C4-2B (cell line): ENCODE measurements around the gene ATP5ME.

Experiments
- ZFX ChIP-seq: fragments of 450-650 bp; IDR thresholded peaks from 2 replicates; pipeline ENCODE4 v1.6.1; 2017
- TF ChIP-seq, protein P1 (sequence below): fragments of 450-650 bp; conservative IDR thresholded peaks from 2 replicates; pipeline ENCODE4 v1.5.1; 2017; ENCODE audit warnings: mild to moderate bottlenecking

DNA sequence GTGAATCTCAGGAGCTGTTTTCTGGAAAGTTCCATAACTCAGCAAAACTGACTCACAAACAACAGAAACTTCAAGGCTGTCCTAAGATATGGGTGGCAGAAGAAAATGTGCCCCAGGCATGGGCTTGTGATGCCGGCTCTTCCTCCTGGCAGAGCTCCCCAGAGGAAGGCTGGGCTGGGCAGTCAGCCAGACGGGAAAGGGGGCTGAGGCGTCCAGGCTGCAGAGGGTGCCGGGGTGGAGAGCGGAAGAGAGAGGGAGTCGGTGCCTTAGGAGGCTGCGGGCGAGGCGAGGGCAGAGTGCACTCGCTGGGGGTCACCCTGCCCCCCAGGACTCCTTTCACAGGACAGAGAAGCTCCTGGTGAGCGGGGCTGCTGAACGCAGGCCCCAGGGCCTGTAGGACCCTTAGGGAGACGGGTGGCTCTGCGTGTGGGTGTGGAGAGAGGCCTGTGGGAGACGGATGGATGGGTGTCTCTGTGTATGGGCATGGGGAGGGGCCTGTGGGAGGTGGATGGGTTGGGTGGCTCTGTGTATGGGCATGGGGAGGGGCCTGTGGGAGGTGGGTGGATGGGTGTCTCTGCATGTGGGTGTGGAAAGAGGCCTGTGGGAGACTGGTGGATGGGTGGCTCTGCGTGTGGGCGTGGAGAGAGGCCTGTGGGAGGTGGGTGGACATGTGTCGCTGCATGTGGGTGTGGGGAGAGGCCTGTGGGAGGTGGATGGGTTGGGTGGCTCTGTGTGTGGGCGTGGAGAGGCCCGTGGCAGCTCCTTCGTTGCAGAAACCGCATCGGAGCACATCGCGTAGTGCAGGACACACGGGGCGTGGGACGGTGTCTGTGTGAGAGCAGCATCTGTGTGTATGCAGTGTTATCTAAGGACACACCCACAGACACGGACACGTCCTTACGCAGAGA lies 47.4 kb upstream of the ATP5ME start:
- TF ChIP-seq, protein P1, sequence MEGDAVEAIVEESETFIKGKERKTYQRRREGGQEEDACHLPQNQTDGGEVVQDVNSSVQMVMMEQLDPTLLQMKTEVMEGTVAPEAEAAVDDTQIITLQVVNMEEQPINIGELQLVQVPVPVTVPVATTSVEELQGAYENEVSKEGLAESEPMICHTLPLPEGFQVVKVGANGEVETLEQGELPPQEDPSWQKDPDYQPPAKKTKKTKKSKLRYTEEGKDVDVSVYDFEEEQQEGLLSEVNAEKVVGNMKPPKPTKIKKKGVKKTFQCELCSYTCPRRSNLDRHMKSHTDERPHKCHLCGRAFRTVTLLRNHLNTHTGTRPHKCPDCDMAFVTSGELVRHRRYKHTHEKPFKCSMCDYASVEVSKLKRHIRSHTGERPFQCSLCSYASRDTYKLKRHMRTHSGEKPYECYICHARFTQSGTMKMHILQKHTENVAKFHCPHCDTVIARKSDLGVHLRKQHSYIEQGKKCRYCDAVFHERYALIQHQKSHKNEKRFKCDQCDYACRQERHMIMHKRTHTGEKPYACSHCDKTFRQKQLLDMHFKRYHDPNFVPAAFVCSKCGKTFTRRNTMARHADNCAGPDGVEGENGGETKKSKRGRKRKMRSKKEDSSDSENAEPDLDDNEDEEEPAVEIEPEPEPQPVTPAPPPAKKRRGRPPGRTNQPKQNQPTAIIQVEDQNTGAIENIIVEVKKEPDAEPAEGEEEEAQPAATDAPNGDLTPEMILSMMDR: no peak
- no peak for TF ChIP-seq ZFX
